Daoy (cell line): ENCODE measurements around the gene DCX. TPM values are rescaled to one million over a fixed set of nuclear protein-coding genes. Genes with fewer than 3 reads are reported as not detected.

ENCODE experiments used
- DNase-seq: peaks from one replicate; pipeline ENCODE4 v3.0.0-alpha.2; 2015; ENCODE audit warnings: low read depth
- total RNA-seq: library from RNA; depleted of rRNA; stranded (reverse); fragments of >200 nt; shearing (Covaris generic); gene quantifications from 2 replicates; pipeline ENCODE4 v1.2.3, GENCODE V29; 2014; rRNA removed

The DCX gene
- total RNA-seq, 1 experiment from 2014 or later = not detected

DNA sequence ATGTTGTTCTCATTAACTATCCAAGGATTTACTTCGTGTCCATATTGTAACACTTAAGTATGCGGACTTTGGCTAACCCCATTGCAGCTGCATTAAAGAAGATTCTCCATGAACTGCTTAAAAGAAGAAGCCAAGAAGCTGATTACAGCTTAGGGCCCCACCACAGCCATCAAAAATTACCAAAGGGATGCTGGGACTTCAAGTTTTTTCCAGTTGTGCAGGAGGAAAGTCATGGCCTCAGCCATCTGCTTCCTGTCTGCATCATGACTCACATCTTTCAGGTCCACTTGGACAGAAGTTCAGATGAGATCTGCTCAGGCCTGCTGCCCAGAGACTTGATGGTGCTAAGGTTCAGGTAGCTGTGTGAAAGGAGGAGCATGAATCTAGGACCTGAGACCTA is 102.9 kb downstream of the DCX start:
- no peak for DNase-seq

DNA sequence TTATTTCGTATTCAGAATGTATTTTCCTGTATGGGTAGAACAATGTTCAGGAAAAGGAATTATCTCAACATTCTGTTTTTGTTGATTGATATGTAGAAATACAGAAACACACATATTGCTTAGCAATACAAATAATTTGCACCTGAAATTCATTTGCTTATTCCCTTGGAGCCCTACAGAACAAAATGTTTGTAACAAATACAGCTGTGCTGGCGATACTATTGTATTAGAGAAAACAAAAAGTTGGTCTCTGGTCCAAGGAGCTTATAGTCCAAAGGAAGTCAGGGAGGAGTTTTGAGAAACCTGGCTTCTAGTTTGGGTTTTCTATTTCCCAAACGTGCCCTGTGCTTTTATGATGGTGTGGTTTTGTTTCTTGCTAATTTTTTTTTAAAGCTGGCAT is 104.0 kb downstream of the DCX start:
- no peak for DNase-seq

DNA sequence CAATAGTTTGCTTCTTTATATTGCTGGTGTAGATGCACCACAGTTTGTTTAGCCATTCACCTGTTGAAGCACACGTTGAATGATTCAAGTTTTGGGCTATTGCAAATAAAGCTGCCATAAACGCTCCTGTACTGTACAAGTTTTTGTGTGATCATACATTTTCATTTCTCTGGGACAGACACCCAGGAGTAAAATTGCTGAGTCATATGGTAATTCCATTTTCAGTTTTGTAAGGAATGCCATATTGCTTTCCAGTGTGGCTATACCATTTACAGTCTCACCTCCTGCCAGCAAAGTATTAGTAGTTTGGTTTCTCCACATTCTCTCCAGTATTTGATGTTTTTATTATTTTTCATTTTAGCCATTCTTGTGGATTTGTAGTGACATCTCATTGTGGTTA is 109.7 kb downstream of the DCX start:
- no peak for DNase-seq

DNA sequence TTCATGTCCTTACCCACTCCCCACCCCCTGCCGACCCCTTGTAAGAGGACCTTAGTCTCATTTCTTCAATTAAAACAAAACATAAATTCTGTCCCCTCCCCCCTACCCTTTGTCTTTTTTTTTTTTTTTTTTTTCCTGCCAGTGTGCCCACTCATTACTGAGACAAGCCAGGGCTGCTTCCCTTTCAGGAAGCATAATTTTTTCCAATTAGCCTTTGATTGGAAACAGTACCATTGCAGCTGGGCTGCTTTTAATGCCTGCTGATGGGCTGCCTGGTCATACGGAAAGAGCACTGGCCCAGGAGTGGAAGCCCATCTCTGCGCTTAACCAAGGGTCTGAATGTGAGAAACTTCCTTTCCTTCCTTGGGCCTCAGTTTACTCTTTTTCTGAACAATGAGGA is 123.2 kb downstream of the DCX start:
- DNase-seq = no peak

DNA sequence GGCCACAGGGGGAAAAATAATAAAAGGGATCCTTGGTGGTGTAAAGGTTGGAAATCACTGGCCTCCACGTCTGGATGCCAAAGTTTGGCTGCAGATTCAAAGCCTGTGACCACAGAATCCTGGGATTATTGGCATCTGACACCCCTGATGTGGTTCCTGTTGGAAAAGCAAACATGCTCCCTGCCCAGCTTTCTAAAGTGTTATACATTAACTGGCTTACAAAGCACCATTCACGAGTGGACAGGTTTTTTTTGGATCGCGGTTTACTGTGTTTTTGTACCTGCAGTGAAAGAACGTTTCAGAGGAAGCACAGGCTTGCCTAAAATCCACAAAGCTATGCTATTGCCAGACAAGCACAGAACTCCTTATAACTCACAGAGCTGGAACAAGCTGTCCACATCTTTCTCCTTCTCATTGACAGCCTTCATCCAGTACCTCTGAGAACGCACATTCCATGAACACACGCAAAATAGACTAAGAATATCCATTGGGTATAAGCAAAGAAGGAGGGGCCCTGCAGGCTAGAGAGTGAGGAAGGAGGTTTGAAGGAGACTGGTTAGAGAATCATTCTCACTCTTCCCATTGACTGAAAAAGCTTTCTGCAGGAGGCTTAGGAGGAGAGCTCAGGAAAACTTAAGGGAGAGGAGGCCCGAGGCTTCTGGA is 127.2 kb downstream of the DCX start:
- DNase-seq = no peak

DNA sequence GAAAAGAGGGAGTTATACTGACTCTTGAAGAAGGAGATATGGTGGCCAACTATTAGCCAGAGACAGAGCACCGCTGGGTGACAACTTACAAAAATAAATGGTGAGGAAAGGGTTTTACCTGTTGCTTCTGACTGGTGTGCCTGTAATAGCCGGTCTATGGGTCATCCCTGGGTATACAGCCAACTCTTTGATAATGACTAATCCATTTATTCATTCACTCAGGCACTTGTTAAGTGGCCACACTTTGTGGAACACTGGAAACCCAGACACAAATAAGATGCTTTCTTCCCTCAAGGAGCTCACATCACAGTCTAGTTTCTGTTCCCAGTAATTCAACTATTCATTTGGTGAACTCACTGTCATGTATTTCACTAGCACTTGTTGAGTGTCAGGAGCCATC is 128.5 kb downstream of the DCX start:
- DNase-seq = no peak

DNA sequence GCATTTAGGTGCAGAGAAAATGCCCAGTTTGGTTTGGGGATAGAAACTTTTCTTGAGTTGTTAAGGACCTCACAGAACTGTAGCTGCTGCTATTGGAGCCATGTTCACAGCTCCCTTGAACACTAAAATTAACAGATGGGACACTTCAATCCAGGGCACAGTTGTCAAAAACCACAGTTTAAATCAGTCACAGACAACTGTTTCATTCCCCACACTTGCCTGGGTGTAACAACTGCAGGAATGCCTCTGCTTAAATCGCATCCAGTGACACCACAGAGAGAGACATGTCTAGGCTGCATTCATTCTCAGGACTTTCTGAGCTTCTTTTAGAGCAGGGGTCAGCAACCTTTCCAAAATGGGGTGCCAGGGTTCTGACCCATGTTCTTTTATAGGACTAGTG is 129.0 kb downstream of the DCX start:
- DNase-seq = no peak

DNA sequence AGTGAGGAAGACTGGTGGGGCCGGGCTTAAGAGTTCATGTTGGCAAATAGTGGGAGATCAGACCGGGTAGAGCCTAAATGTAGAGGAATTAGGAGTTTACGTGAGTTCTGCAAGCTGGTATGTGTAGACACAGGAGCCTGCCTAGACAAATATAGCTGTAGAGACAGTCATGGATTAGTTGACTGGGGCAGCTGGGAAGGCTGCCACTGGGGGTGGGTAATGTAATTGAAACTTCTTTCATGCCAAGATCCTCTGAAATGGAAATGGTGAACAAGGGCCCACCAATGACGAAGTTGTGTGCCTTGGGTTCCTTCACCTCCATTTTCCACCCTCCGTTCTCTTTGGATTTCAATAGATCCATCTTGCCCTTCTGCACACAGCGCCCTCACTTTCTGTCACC is 129.9 kb downstream of the DCX start:
- DNase-seq = no peak

DNA sequence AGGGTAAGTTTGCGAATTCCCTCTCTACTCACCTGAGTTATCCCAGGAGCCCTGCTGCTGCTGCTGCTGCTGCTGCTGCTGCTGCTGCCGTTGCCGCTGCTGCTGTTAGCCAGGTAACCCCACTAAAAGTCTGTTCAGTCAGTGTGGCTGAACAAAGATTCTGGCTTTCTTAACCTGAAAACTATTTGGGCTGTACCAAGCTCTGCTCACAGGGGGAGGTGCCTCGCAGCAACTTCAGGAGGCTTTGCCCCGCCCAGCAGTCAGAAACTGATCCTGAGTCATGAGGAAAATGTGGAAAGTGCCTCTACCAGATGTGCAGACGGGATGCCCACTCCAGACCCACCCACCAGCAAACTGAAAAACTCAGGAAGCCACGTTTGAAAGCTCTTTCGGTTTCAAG is 141.7 kb downstream of the DCX start, which contains the start of gene CAPN6:
CAPN6 (minus strand) TSS at position 145 of the 400 bp plus-strand sequence. CDS start 6,547 bp downstream, outside the sequence.
- peak; percentile 2 for DNase-seq

DNA sequence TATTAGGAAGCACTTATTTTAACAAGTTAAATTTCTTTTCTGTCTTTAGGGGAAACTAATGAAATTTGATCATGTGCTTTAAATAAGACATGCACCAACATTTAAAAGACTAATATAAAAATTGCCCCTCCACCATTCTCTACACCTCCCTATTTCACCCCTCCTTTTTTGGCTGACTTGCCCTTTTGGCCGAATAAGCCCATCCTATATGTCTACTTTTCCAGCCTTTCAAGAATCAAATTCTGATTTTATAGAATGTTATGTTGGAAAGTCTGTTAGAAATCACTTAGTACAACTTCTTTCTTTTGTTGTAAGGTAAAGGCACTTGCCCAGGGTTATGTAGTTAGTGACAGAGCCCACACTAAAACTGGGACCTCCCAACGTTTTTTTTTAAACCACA is 143.5 kb downstream of the DCX start:
- DNase-seq = no peak

DNA sequence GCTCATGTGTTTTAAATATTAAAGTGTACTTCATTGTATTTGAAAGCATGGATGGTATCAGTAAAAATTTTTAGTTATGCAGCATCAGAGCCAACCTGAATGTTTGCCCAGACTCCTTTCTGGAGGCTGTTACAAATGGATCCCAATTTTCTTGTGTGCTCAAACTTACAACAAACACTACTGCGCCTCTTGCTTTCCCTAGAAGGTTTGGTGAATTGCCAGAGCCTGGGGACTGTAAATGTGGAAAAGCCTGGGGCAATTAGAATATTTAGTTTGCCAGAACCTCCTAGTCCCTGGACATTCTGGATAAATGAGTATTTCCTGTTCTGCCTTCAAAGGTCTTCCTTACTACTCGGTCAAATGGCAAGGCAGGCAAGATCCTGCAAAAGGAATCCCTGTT is 146.5 kb downstream of the DCX start:
- DNase-seq = no peak

DNA sequence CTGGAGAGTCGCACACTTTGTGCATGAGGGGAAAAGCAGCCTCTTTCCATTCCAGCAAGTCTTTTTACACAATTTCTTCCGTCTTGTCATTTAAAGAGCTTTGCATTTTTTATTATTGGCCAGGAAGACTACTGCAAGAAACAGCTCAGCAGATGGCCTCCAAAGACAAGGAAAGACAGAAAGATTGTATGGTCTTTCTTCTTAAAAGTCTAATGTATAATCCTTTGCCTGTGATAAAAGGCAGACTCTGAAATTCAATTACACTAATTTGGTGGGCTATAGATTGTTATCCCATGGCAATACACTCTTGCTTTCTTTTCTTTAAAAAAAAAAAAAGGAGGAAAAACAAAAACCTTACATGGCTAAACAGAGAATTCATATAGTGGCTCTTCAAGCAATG is 147.6 kb downstream of the DCX start:
- DNase-seq = no peak

DNA sequence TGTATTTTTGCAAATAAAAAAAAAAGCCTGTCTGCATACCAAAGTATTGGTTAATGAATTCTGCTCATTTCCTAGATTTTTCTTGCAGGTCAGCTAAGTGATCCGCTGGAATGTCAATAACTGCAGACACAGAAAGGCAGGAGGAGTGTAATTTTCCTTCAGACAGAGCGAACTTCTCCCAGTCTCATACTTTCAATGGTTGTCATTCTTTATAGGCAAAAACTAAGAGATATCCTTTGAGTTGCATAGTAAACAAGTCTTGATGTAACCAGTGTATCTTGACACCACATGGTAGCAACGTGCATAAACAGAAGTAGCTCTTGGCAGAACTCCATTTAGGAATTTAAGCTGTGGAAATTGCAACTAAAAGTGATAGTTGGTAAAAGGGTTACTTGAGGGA is 149.9 kb downstream of the DCX start:
- DNase-seq = no peak

DNA sequence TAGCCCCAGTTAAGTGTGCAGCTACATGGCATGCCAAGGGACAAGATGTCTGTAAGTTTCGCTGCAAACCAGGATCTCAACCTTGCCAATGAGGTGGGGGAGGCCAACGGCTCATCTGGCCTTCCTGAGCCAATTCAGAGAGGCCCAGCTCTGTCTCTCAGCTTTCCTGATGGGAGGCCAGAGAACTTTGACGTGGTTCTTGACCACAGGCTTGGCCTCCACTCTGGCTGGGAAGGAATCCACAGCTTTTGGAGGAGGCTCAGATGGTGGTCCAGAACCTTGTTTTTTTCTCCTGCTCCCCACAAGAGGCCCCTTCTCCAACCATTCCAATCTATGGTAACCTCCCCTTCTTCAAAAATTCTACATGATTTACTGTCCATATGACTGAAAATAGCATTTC is 151.5 kb downstream of the DCX start:
- DNase-seq = no peak

DNA sequence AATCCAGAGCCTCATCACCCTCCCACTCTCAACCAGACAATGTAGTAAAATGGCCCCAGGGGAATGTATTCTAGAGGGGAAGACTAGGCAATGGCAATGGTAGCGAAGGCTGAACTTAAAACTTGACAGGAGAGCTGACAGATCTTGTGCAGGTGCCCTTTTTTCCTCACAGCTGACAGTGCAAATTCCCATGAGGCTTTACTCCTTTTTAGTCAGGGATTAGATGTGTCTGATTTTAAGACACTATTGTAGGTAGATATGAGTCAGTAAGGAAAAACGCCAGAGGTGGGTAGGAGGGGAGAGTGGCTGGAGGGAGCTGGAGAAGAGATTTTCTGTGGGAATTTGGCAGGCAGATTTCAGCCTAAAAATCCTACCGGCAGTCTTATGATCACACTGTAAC is 152.4 kb downstream of the DCX start:
- no peak for DNase-seq

DNA sequence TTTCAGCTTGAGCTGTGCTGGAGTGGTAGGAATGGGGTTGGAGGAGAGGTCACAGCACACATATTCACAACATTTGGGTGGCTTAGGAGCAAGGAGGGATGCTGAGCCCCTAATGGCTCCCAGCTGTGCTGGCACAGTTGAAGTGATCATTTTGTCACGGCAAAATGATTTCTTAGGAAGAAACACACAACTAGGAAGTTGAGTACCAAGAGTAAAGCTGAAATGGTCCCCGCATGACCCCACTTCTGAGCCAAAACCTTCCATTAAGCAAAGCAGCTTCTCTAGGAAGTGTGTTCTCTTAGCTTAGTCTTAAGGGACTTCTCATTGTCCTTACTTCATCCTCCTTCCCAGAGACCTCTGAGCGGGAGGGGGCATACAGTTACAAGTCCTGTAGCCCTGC is 154.3 kb downstream of the DCX start:
- DNase-seq = no peak

DNA sequence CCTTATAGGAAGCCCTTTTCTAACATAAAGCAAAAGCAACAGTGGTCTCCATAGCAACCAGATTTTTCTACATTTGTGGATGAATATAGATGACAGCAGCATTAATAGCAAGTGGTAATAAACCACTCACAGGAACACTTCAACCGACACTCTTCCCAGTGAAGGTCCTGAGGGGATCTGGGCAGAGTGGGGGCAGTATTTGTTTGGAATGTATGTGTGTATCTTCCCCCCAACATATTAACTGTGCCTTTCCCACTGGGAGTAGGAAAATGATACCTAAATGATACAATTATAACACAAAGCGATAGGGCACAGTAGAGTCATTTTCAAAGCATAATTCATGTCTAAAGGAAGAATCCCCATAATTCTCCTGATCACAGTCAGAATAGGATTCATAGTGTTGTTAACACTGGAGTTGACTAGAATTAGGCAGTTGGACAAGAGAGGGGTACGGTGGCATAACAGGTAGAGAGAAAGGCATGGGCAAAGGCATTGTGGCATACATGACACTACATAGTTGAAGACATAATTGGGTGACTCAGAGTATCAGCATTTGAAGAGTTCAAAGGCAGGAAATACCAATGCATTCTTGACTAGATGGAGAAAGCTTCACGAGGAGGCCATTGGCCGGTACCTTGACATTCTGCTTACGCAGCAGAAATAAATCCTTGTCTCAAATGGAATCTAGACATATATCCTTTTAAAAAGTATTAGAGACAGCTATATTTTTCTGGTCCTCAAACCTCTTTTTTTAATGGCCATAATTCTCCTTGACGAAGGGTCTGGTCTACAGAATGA is 156.9 kb downstream of the DCX start:
- peak; percentile 7 for DNase-seq

DNA sequence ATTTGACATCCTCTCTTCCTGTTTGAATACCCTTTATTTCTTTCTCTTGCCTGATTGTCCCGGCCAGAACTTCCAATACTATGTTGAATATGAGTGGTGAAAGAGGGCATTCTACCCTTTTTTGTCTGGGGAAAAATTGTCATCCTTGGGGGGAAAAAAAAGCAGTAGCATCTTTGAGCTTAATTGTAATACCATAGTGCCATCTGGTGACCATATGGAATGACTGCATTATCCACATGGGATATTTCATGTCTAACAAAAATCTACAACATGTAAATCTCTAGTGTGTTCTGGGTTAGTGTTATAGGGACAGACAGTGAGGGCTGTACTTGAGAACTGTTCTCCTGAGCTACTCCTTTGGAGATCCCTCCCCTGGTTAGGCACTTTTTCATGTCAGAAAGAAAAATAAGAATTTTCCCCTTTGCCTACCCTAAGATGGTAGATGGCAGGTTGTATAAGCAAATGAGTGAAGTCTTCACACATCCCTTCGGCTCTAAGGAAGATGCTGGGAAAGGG is 167.7 kb downstream of the DCX start:
- peak; percentile 0 for DNase-seq

Other genes starting within 250 kb of the DCX start
- gene CAPN6, start 141.7 kb downstream of the DCX start, total RNA-seq = not detected in 2 replicates
- gene SERTM2, start 99.5 kb upstream of the DCX start, total RNA-seq = not detected in 2 replicates